IPS-NIHi7 (cell line): Measurements from ENCODE around the gene PITPNM3.

Experiments
- DNase-seq: peaks from one replicate; pipeline ENCODE4 v3.0.0; 2012; ENCODE audit warnings: mixed read lengths; ENCODE audit errors: extremely low spot score

Gene PITPNM3

GRCh38 chr17:6463616-6464445, 92.5 kb downstream of the PITPNM3 start:
- DNase-seq = no peak

GRCh38 chr17:6462692-6463091, 93.7 kb downstream of the PITPNM3 start:
- DNase-seq = no peak

GRCh38 chr17:6461792-6462524, 94.4 kb downstream of the PITPNM3 start:
- peak; percentile 75 for DNase-seq

- DNase-seq = no peak
Measured at GRCh38 chr17:6461246-6461645, 95.1 kb downstream of the PITPNM3 start.

- no peak for DNase-seq
Measured at GRCh38 chr17:6460531-6461161, 95.7 kb downstream of the PITPNM3 start.

- DNase-seq = no peak
Measured at GRCh38 chr17:6458460-6458950, 97.8 kb downstream of the PITPNM3 start.

- DNase-seq = no peak
Measured at GRCh38 chr17:6457688-6458459, 98.5 kb downstream of the PITPNM3 start.

- DNase-seq = no peak
Measured at GRCh38 chr17:6456914-6457687, 99.3 kb downstream of the PITPNM3 start.

- DNase-seq = no peak
Measured at GRCh38 chr17:6456321-6456720, 100.0 kb downstream of the PITPNM3 start.

GRCh38 chr17:6455321-6455705, 101.0 kb downstream of the PITPNM3 start:
- DNase-seq = peak; percentile 51

GRCh38 chr17:6454495-6455320, 101.6 kb downstream of the PITPNM3 start:
- DNase-seq = peak; percentile 54

GRCh38 chr17:6453279-6454024, 102.9 kb downstream of the PITPNM3 start:
- DNase-seq = no peak

- no peak for DNase-seq
Measured at GRCh38 chr17:6452471-6453266, 103.7 kb downstream of the PITPNM3 start.

- DNase-seq = no peak
Measured at GRCh38 chr17:6450926-6451832, 105.2 kb downstream of the PITPNM3 start.

- no peak for DNase-seq
Measured at GRCh38 chr17:6449307-6449706, 107.0 kb downstream of the PITPNM3 start.

- no peak for DNase-seq
Measured at GRCh38 chr17:6448473-6448872, 107.9 kb downstream of the PITPNM3 start.

- no peak for DNase-seq
Measured at GRCh38 chr17:6446516-6447100, 109.7 kb downstream of the PITPNM3 start.
